Neural progenitor cell (in vitro differentiated cells): ENCODE results near the gene HYCC1. TPM values are rescaled to one million over a fixed set of nuclear protein-coding genes. Genes with fewer than 3 reads are reported as not detected.

ENCODE experiments used
- DNase-seq: peaks from one replicate; pipeline ENCODE4 v3.0.0-alpha.2; 2016; ENCODE audit warnings: low spot score
- H2AFZ ChIP-seq: fragments of 200-600 bp; sonication (generic); replicated peaks from 2 replicates; pipeline ENCODE4 v1.6.1; 2016; ENCODE audit warnings: antibody characterized with exemption
- H3F3A ChIP-seq: fragments of 200-600 bp; sonication (generic); 2 replicates; pipeline ENCODE4 v1.6.1; 2016; ENCODE audit warnings: antibody characterized with exemption, low read depth
- H3K27ac ChIP-seq: fragments of 200-600 bp; sonication (generic); 2 replicates; pipeline ENCODE4 v1.5.1; 2016; ENCODE audit warnings: mild to moderate bottlenecking
- H3K27me3 ChIP-seq: fragments of 200-600 bp; sonication (generic); 2 replicates; pipeline ENCODE4 v1.6.1; 2016; ENCODE audit warnings: mild to moderate bottlenecking, moderate library complexity
- H3K36me3 ChIP-seq: fragments of 200-600 bp; sonication (generic); 2 replicates; pipeline ENCODE4 v1.5.1; 2016
- H3K4me1 ChIP-seq: fragments of 200-600 bp; sonication (generic); 2 replicates; pipeline ENCODE4 v1.6.1; 2016; ENCODE audit warnings: mixed run types
- H3K4me2 ChIP-seq: fragments of 200-600 bp; sonication (generic); 2 replicates; pipeline ENCODE4 v1.6.1; 2016
- H3K4me3 ChIP-seq: fragments of 200-600 bp; sonication (generic); 2 replicates; pipeline ENCODE4 v1.5.1; 2016
- H3K79me2 ChIP-seq: fragments of 200-600 bp; sonication (generic); 2 replicates; pipeline ENCODE4 v1.6.1; 2016; ENCODE audit warnings: low read depth
- H3K9ac ChIP-seq: fragments of 200-600 bp; sonication (generic); 2 replicates; pipeline ENCODE4 v1.6.1; 2016
- H3K9me3 ChIP-seq: fragments of 200-600 bp; sonication (generic); 2 replicates; pipeline ENCODE4 v1.5.1; 2016; ENCODE audit warnings: low read depth
- H4K20me1 ChIP-seq: fragments of 200-600 bp; sonication (generic); 2 replicates; pipeline ENCODE4 v1.6.1; 2016; ENCODE audit warnings: low read depth
- H3K27ac Mint-ChIP-seq: 3 replicates; pipeline ENCODE4 v1.8.0; 2021; ENCODE audit warnings: mixed read lengths
- H3K27me3 Mint-ChIP-seq: 2 replicates; pipeline ENCODE4 v1.8.0; 2022; ENCODE audit warnings: low read depth, mild to moderate bottlenecking, inconsistent platforms, moderate library complexity, mixed read lengths; ENCODE audit not compliant: insufficient read depth
- H3K36me3 Mint-ChIP-seq: 3 replicates; pipeline ENCODE4 v1.8.0; 2021; ENCODE audit warnings: mixed read lengths
- H3K4me1 Mint-ChIP-seq: 3 replicates; pipeline ENCODE4 v1.8.0; 2021; ENCODE audit warnings: mixed read lengths
- H3K4me3 Mint-ChIP-seq: 3 replicates; pipeline ENCODE4 v1.8.0; 2021; ENCODE audit warnings: mild to moderate bottlenecking, moderate library complexity, mixed read lengths
- H3K9me3 Mint-ChIP-seq: 3 replicates; pipeline ENCODE4 v1.8.0; 2020; ENCODE audit warnings: mixed read lengths
- EZH2 ChIP-seq: fragments of 200-600 bp; sonication (generic); IDR thresholded peaks from 2 replicates; pipeline ENCODE4 v1.6.1; 2017; ENCODE audit warnings: antibody characterized with exemption, mild to moderate bottlenecking, moderate library complexity
- EZH2phosphoT487 ChIP-seq: fragments of 200-600 bp; sonication (generic); IDR thresholded peaks from 2 replicates; pipeline ENCODE4 v1.6.1; 2017; ENCODE audit warnings: antibody characterized with exemption
- total RNA-seq: library from RNA; depleted of rRNA; stranded (reverse); fragments of >200 nt; gene quantifications from 2 replicates; pipeline ENCODE4 v1.2.3, GENCODE V29; 2015; ENCODE audit warnings: low replicate concordance
- TF ChIP-seq, protein P1 (sequence below): fragments of 200-600 bp; sonication (generic); IDR thresholded peaks from 2 replicates; pipeline ENCODE4 v1.5.1; 2017; ENCODE audit warnings: antibody characterized with exemption, mild to moderate bottlenecking

HYCC1 gene
- total RNA-seq, 1 donor from 2014 or later, result 148 TPM

DNA sequence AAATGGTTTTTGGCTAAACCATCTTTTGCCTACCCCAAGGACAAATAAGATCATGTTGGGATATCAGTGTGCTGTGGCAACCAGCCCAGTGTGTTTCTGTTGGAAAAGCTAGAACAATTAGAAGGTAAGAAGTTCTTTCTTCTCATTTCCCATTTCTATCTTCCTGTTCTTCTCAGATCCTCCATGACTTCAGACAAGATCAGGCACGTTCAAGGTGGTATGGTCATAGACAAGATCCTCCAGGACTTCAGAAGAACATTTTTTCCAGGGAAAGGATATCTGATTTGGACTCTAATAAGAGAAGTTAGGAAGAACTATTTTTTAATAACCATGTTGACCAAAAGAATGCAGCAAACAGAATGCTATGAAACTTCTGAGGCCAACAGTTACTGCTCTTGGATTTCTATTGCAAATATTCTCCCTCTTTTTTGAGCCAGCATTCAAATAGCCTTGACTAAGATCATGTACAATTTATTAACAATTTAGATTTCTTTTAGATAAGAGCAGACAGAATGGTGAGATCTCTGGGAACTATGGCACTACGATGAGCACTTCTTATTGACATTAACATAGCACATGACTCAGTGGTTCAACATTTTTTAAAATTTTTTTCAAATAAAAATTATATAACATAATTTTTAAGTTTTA, 15.9 kb downstream of the HYCC1 start:
- Mint-ChIP-seq H3K4me1 (no peaks in the 10 kb centered on the region), H3K27me3 (no peaks in the 10 kb centered on the region), H3K4me3 (no peak overlapping the region), H3K9me3 (no peaks in the 10 kb centered on the region), H3K27ac (no peak overlapping the region), H3K36me3 (no peaks in the 10 kb centered on the region)
- Histone ChIP-seq H3K4me3 (no peak overlapping the region), H3K27ac (no peak overlapping the region), H3K4me2 (no peak overlapping the region), H3K27me3 (no peaks in the 10 kb centered on the region), H3K9ac (no peak overlapping the region), H3K79me2 (peaks cover 82% of the 10 kb centered on the region), H3K4me1 (peaks cover 4% of the 10 kb centered on the region), H4K20me1 (no peaks in the 10 kb centered on the region), H2AFZ (no peak overlapping the region), H3F3A (no peaks in the 10 kb centered on the region), H3K36me3 (no peaks in the 10 kb centered on the region), H3K9me3 (no peaks in the 10 kb centered on the region)
- TF ChIP-seq EZH2phosphoT487 (no peak), EZH2 (no peak)
- TF ChIP-seq, protein P1, sequence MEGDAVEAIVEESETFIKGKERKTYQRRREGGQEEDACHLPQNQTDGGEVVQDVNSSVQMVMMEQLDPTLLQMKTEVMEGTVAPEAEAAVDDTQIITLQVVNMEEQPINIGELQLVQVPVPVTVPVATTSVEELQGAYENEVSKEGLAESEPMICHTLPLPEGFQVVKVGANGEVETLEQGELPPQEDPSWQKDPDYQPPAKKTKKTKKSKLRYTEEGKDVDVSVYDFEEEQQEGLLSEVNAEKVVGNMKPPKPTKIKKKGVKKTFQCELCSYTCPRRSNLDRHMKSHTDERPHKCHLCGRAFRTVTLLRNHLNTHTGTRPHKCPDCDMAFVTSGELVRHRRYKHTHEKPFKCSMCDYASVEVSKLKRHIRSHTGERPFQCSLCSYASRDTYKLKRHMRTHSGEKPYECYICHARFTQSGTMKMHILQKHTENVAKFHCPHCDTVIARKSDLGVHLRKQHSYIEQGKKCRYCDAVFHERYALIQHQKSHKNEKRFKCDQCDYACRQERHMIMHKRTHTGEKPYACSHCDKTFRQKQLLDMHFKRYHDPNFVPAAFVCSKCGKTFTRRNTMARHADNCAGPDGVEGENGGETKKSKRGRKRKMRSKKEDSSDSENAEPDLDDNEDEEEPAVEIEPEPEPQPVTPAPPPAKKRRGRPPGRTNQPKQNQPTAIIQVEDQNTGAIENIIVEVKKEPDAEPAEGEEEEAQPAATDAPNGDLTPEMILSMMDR, result no peak
- no peak for DNase-seq

DNA sequence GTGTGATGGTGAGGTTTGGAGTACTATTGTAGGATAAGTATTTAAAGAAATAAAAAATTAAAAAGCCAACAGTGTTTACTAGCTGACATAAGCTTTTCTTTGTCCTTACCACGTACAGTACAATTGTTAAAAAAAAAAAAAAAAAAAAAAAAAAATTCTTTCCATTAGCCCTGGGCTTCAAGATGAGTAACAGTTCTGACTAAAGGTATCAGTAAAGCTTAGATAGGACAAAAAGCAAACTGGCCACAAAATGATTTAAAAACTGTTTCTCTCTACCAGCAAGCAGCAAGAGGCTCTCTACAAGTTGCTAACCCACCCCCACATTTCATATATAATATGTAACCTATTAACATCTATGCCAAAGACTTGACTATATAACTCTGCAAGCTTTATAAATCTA, 17.5 kb downstream of the HYCC1 start:
- Histone ChIP-seq H3K9me3 (no peaks in the 10 kb centered on the region), H3K4me2 (no peak overlapping the region), H2AFZ (no peak overlapping the region), H3K36me3 (no peaks in the 10 kb centered on the region), H3K27me3 (no peaks in the 10 kb centered on the region), H3K4me1 (no peaks in the 10 kb centered on the region), H3K4me3 (no peak overlapping the region), H3K9ac (no peak overlapping the region), H4K20me1 (no peaks in the 10 kb centered on the region), H3K27ac (no peak overlapping the region), H3F3A (no peaks in the 10 kb centered on the region), H3K79me2 (peaks cover 83% of the 10 kb centered on the region)
- no peaks in the 10 kb centered on the region for H3K36me3 Mint-ChIP-seq
- no peaks in the 10 kb centered on the region for H3K9me3 Mint-ChIP-seq
- H3K27me3 Mint-ChIP-seq, result no peaks in the 10 kb centered on the region
- H3K4me1 Mint-ChIP-seq, result no peaks in the 10 kb centered on the region
- DNase-seq, result no peak
- no peak overlapping the region for H3K27ac Mint-ChIP-seq
- H3K4me3 Mint-ChIP-seq, result no peak overlapping the region
- TF ChIP-seq EZH2, result no peak

DNA sequence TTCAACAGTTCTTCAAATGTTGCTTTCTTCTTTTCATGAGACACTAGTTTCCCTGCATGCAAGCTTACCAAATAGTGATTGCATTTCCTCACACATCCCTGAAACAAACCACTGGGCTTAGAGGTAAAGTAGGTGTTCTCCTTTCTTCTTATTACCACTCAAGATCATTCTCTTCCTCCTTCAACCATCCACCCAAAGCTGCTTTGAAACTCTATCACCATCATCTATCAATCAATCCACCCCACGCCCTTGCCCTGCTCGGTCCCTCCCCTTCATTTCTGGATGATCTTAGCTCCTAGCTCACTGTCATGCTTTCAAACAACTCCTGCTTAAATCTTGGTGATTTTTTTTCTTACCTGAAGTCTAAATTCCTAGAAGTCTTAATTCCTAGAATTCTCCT, 18.9 kb downstream of the HYCC1 start:
- Histone ChIP-seq H3K79me2 (peaks cover 75% of the 10 kb centered on the region), H3K4me1 (no peaks in the 10 kb centered on the region), H3K27me3 (no peaks in the 10 kb centered on the region), H3K27ac (no peak overlapping the region), H3K9me3 (no peaks in the 10 kb centered on the region), H3F3A (no peaks in the 10 kb centered on the region), H3K4me2 (no peak overlapping the region), H3K9ac (no peak overlapping the region), H2AFZ (no peak overlapping the region), H3K36me3 (no peaks in the 10 kb centered on the region), H3K4me3 (no peak overlapping the region), H4K20me1 (no peaks in the 10 kb centered on the region)
- H3K27ac Mint-ChIP-seq, result no peak overlapping the region
- H3K4me1 Mint-ChIP-seq, result no peaks in the 10 kb centered on the region
- TF ChIP-seq EZH2phosphoT487, result no peak
- TF ChIP-seq, protein P1, result no peak
- TF ChIP-seq EZH2, result no peak
- H3K36me3 Mint-ChIP-seq, result peaks cover 3% of the 10 kb centered on the region
- no peaks in the 10 kb centered on the region for H3K27me3 Mint-ChIP-seq
- H3K9me3 Mint-ChIP-seq, result no peaks in the 10 kb centered on the region
- no peak for DNase-seq
- H3K4me3 Mint-ChIP-seq, result no peak overlapping the region
